Hepatic stellate cell (primary cell): ENCODE measurements around the gene TMEM175.

Source experiments
- DNase-seq: peaks from one replicate; pipeline ENCODE4 v3.0.0; 2011; ENCODE audit warnings: low spot score

The TMEM175 gene

DNA sequence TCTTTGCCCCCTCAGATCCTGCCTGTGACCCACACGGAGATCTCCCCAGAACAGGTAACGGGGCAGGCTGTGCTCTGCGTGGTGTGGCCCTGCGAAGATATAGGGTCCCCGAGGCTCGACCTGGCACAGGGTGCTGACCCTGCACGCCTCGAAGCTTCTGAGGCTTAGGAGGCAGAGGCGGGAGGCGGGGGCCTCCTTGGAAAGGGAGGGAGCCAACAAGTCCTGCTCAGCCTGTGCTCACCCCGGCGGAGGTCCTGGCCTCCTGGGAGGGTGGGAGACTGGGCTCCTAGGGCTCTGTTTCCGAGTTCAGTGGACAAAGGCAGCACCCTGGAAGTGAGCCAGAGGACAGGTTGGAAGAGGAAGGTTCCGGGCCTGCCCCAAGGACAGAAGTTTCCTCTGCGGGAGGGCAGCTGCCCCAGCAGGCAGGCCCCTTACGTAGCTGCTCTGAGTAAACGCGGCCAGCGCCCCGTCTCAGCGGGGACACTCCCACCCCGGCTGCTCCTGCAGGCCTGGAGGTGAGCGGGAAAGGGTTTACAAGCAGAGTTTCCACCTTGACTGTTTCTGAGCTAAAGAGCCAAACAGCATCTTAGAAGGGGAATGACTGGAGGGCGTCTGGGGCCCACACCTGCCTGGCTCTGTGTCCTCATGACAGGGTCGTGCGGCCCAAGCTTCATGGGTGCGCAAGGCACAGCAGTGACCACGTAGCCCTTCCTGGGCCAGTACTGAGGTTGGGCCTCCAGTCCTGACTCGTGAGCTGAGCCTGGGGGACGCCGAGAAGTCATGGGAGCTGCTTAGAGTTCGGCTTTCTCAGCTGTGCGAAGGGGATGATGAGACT, 16.1 kb downstream of the TMEM175 start:
- DNase-seq = no peak

DNA sequence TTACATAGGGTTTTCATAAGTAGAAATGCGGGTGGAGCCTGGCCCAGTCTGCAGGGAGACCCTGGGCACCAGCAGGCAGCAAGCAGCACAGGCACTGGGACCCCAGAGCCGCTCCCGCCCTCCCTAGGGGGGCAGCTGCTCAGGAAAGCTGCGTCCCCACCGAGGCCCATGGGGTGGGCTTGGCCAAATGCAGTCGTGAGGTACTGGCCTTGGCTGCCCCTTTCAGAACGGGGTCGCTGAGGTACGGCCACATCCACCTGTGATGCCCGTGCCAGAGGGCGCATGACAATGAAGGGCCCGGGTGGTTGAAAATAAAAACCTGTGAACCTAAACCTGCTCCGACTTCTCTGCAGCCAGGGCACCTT, 16.7 kb downstream of the TMEM175 start:
- DNase-seq = no peak

DNA sequence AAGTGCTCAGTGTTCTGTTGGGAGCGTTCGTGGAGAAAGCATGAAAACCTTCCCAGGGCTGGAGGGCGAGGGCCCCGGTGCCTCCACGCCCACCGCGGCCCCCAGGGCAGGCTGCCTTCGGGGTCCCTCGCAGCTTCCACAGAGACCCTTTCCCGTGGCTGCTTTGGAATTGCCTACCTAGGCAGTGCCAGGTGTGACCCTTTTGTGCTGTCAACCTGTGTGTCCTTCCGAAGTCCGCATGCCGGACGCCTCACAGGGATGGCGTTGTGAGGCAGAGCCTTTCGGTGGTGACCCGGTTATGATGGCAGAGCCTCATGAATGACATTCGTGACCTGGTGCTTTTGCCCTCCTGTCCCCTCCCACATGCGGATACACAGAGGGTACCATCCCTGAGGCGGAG, 17.4 kb downstream of the TMEM175 start:
- DNase-seq = no peak

DNA sequence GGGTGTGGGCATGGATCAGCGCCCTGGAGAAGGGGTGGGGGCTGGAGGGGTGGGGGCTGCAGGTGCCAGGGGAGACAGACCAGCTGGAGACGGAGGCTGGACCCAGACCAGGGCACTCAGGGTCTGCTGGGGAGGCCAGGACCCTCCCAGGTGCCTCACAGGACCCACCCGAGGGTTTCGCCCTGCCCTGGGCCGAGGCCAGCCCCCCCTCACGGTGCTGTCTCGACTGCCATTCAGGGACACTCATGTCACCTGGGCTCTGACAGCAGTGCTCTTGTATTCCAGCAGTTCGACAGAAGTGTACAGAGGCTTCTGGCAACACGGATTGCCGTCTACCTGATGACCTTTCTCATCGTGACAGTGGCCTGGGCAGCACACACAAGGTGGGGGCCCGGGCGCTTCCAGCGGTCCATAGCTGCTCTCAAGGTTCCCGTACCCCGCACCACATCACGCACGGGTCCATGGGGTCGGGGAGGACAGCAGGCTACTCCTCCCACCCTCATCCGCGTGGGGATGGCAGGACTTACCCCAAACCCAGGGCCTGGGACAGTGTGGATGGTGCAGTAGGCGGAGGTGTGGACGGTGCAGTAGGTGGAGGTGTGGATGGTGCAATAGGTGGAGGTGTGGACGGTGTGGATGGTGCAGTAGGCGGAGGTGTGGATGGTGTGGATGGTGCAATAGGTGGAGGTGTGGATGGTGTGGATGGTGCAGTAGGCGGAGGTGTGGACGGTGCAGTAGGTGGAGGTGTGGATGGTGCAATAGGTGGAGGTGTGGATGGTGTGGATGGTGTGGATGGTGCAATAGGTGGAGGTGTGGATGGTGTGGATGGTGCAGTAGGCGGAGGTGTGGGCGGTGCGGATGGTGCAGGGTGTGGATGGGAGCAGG, 18.1 kb downstream of the TMEM175 start:
- DNase-seq = no peak

DNA sequence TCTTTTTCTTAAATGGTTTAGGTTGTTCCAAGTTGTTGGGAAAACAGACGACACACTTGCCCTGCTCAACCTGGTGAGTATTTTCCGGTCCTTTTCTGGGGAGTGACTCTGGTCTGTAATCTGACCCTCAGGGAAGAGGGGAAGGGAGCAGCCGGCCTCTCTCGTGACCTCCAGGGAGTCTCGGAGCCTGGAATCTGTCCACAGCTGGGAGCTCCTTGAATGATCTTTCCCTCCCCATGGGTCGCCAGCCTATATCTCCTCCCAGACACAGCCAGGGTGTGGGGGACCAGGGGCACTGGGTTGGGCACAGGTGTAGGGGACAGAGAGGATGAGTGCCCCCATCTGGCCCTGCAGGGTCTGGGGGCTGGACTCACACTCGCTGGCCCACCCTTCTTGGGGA, 18.9 kb downstream of the TMEM175 start:
- DNase-seq = no peak

DNA sequence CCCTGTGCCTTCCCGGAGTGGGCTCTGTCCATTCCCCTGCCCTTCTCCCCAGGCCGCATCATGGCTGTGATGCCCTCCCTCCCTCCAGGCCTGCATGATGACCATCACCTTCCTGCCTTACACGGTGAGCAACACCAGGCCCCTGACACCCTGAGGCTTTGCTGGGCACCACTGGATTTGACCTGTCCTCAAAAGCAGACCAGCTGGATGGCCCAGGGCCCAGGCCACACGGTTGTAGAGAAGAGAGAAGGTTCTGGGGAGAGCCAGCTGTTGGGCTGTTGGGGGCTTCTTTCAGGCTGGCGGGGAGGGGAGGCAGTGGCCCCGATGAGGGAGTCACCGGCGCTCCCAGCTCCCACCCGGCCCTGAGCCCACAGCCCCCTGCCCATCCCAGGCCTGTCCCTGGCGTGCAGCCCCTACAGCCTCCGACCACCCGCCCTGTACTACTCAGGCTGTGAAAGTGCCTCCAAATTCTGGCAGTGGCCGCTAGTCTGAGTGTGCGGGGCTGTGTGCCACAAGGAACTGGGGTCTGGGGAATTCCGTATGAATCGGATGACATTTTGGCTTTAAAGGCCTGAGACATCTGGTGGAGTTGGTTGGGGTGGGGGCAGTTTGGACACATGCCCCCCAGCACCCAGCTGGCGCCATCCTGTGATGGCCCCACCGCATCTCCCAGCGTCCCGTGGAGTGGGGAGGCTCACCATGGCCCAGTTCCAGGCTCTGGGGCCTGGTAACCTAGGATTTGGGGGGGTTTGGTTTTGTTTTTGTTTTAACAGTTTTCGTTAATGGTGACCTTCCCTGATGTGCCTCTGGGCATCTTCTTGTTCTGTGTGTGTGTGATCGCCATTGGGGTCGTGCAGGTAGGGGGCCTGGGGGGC, 19.6 kb downstream of the TMEM175 start:
- DNase-seq = no peak

DNA sequence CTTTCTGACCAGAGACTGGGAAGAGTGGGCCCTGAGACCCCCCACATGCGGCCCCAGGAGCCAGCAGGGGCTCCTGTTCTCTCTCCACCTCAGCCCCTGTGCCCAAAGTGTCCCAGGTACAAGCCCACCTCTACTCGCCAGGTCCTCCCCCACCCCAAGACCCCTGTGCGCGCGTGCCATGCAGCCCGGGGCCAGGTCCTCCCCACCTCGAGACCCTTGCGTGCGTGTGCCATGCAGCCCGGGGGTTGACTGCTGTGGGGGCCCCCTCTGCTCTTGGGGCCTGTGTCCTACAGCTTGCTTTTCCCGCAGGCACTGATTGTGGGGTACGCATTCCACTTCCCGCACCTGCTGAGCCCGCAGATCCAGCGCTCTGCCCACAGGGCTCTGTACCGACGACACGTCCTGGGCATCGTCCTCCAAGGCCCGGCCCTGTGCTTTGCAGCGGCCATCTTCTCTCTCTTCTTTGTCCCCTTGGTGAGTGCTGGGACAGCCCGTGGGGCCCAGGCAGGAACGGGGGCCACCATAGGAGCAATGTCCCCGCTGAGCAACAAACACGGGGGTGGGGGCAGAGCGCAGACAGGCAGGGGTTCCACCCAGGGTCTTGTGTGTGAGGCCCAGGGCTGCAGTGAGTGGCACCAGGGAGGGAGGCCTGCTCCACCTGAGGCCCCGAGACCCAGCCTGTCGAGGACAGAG, 20.8 kb downstream of the TMEM175 start:
- DNase-seq = no peak

DNA sequence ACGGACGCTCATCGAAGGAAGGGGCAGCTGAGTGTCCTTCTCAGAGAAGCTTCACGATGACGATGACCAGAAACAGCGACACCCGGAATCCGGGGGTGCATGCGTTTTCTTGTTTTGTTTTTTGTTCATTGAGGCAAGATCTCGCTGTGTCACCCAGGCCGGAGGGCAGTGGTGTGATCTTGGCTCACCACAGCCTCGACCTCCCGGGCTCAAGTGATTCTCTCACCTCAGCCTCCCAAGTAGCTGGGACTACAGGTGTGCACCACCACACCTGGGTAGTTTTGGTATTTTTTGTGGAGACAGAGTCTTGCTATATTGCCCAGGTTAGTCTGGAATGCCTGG, 21.3 kb downstream of the TMEM175 start:
- DNase-seq = no peak

DNA sequence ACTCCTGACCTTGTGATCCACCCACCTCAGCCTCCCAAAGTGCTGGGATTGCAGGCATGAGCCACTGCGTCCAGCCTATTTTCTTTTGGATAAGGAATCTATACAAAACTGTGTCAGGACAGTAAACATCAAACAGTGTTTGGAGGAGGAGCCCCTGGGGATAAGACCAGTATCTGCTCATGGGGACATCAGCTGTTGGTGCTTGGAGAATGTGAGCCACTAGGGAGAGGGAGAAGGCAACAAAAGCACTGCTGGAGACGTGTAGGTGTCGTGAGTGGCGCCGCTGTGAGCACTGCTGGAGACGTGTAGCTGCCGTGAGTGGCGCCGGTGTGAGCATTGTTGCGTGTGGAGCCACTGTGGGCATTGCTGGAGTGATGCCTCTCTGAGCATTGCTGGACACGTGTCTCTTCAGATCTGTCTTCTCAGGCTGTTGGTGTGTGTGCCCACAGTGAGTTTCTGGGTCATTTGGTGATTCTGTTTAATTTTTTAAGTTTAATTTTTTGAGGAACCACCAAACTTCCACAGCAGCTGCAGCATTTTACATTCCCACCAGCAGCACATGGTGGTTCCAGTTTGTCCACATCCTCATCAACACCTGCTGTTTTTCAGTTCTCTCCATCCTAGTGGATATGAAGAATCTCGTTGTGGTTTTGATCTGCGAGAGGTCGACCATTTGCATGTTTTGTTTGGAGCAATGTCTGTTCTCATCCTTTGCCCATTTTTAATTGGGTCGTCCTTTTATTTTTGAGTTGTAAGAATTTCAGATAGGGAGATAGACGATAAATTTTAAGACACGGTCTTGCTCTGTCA, 22.2 kb downstream of the TMEM175 start:
- no peak for DNase-seq

DNA sequence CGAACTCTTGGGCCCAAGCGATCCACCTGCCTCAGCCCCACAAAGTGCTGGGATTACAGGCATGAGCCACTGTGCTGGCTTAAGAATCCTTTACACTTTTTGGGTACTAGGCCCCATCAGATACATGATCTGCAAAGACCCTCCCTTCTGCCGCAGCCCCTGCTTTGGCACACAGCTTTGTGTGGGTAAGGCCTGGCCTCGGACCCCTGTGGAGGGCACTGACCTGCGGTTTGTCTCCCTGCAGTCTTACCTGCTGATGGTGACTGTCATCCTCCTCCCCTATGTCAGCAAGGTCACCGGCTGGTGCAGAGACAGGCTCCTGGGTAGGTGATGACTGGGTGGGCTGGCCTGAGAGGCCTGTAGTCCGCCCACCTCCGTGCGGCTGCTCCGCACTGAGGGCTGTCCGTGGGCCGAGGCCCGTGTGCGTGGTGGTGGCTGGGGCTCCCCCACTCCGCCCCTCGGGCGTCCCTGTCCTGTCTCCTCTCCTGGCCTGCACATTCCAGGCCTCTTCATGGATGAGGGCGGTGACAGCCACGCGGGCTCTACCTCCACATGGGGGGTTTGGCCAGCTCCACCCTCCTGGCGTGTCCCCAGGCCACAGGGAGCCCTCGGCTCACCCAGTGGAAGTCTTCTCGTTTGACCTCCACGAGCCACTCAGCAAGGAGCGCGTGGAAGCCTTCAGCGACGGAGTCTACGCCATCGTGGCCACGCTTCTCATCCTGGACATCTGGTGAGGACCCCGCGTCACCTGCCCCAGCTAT, 23.1 kb downstream of the TMEM175 start:
- no peak for DNase-seq

DNA sequence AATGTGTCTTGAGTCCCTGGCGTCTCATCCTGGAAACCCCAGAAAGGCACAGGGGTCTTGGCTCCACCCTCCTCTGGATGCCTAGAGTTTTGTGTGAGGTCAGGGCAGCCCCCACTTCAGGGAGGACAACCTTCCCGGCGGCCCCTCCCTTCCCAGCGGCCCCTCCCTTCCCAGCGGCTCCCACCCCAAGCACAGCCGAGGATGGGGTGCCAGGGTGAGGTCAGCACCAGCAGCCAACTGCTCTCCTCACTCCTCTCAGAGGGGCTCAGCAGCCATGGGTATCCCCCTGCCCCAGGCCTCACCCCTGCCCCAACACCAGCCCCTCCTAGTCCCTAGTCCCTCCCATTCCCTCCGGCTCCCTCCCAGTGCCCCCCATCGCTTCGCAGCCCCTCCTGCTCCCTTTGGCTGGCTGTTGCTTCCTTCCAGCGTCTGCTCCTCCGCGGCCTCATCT, 23.7 kb downstream of the TMEM175 start:
- DNase-seq = no peak

DNA sequence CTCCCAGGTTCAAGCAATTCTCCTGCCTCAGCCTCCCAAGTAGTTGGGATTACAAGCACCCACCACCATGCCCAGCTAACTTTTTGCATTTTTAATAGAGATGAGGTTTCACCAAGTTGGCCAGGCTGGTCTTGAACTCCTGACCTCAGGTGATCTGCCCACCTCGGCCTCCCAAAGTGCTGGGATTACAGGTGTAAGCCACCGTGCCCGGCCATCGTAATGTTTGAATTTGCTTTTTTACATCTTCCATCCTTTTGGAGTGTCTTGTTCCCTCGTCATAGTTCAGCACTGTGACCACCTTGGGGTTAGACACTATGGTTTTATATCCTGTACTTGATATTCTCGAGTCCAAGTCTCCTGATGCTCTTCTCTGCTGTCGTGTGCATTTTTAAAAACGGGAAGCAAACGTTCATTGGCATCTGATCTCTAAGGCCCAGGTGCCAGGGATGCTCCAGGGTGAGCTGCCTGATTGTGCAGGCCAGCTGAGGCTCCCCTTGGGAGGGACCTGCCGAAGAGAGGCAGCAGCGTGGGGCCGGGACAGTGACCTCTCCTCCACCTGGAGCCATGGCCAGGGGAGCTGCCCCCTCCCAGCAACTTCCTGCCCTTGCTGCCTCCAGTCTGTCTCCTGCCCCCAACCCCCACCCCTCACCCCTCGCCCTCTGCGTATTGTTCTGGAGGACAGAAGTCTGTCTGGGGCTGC, 24.4 kb downstream of the TMEM175 start:
- DNase-seq = no peak

DNA sequence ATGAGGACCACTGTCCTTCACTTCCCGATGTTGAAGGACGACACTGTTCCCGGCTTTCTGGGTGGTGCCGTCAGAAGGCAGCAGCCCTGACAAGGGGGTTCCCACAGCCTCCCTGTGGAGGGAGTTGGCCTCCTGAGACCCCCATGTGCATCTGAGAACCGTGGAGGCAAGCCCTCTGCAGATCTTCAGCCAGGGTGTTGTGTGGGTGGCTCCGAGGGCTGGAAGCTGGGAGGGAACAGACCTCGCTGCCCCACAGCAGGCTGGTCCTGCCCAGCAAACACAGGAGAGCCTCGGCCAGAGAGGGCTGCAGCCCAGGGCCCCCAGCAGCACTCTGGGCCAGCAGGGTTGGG, 24.9 kb downstream of the TMEM175 start:
- no peak for DNase-seq

DNA sequence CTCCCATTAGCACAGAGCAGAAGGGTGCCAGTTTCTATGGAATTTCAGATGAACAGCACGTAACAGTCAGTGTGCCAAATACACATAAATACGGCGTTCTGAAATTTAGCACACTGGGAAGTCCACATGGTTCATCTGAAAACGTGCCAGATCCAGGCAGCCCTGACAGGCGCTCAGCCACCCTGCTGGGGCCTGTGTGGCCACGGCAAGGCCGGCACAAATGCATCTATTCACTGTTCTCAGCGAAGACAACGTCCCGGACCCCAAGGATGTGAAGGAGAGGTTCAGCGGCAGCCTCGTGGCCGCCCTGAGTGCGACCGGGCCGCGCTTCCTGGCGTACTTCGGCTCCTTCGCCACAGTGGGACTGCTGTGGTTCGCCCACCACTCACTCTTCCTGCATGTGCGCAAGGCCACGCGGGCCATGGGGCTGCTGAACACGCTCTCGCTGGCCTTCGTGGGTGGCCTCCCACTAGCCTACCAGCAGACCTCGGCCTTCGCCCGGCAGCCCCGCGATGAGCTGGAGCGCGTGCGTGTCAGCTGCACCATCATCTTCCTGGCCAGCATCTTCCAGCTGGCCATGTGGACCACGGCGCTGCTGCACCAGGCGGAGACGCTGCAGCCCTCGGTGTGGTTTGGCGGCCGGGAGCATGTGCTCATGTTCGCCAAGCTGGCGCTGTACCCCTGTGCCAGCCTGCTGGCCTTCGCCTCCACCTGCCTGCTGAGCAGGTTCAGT, 25.5 kb downstream of the TMEM175 start:
- no peak for DNase-seq

DNA sequence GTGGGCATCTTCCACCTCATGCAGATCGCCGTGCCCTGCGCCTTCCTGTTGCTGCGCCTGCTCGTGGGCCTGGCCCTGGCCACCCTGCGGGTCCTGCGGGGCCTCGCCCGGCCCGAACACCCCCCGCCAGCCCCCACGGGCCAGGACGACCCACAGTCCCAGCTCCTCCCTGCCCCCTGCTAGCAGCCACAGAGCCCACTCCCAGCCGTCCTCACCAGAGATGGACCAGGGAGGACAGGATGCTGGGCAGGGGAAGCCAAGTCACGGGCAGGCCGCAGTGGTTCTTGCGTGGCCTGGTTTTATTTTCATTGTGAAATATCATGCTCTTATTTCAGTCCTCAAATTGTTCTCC, 26.0 kb downstream of the TMEM175 start:
- no peak for DNase-seq

DNA sequence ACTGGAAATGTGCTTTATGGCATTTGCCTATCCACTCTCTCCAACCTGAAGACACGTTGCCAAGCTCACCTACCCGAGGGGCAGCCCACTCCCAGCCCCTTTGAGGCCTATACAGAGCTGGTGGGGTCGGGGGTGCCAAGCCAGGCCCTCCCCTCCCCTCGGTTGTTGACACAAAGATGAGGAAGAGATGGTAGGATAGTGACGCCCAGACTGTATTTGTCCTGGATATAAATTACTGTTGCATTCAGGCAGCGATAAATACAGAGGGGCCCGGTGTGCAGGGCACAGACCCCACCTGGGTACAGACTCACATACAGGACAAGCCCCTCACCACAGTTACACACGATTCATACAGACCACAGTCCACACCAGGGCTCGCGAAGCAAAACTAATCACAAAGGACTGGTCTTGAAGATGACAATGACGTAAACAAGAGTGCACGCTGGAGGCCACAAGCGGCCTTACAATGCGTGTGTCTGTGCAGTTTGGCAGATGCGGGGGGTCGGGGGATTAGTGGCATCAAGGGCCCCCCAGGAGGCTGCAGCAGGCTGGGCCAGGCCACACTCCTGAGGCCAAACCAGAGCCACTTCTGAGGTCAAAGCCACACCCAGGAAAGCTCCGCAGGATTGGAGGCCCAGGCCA, 26.6 kb downstream of the TMEM175 start:
- no peak for DNase-seq

DNA sequence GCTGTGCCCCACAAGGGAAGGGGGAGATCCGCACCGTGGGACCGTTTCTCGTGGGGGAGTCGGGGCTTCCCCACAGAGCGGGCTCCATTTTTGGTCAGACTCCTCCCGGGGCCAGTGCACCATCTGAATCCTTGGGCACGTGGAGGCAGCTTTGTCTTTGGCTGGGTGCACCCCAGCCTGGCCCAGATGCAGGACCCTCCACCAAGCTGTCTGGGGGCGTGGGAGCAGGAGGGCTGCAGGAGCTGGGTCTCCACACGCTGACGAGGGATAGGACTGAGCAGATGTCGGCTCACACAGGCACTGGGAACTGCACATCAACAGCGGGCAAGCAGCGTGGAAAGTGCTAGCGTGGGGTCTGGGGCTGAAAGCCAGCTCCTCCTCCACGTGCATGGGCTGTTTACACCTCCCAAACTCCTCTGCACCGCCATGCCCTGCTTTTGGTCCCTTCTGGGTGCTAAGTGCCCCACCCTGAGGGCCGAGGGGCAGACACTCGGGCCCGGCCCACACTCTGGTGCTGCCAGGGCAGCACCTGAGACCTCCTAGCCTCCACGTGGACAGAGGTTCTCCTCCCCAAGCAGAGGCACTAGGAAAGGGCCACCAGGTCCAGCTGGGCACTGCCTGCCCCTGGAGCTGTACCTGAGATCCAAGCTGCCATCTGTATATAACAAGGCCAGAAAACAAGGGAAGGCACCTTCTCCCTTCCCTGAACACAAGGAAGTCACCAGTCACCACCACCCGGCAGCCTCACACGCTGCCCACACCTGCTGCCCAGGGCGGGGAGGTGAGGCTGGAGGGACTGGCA, 27.3 kb downstream of the TMEM175 start:
- no peak for DNase-seq
